Spleen (tissue), 11 donors: ENCODE measurements around the gene CCDC117. TPM values are rescaled to one million over a fixed set of nuclear protein-coding genes. Genes with fewer than 3 reads are reported as not detected.
"Not testable (repeated sequence)": the region's sequence is repeated elsewhere in the genome, so short reads cannot be mapped to it uniquely, and the experiment has no call there.

Experiments used
- DNase-seq: peaks from one replicate; pipeline ENCODE4 v3.0.0-alpha.2; 2020
- H3K27ac ChIP-seq, 8 donors: fragments of 200-600 bp; sonication (generic) in 7 of 8; 1 replicate in 4 of 8; 2 replicates in 4 of 8; pipeline versions ENCODE4 v1.5.0 to v1.8.0; 2016 to 2021; ENCODE audit warnings: inconsistent platforms in 4 of 8, mild to moderate bottlenecking in 4 of 8, moderate library complexity in 1 of 8
- H3K27me3 ChIP-seq, 7 donors: fragments of 200-600 bp; sonication (generic) in 6 of 7; replicated peaks in 1 of 7; 1 replicate in 4 of 7; 2 replicates in 3 of 7; pipeline versions ENCODE4 v1.5.0 to v1.8.0; 2016 to 2021; ENCODE audit warnings: inconsistent platforms in 3 of 7, mild to moderate bottlenecking in 1 of 7
- H3K36me3 ChIP-seq, 6 donors: fragments of 200-600 bp; sonication (generic) in 5 of 6; 1 replicate in 4 of 6; 2 replicates in 2 of 6; pipeline versions ENCODE4 v1.5.0 to v1.8.0; 2016 to 2021; ENCODE audit warnings: inconsistent platforms in 2 of 6
- H3K4me1 ChIP-seq, 6 donors: fragments of 200-600 bp; sonication (generic) in 5 of 6; 1 replicate in 3 of 6; 2 replicates in 3 of 6; pipeline versions ENCODE4 v1.5.0 to v1.8.0; 2016 to 2021; ENCODE audit warnings: inconsistent platforms in 3 of 6
- H3K4me3 ChIP-seq, 8 donors: fragments of 200-600 bp; sonication (generic) in 7 of 8; 1 replicate in 4 of 8; 2 replicates in 4 of 8; pipeline versions ENCODE4 v1.5.0 to v1.8.0; 2016 to 2021; ENCODE audit warnings: inconsistent platforms in 4 of 8, mild to moderate bottlenecking in 4 of 8, moderate library complexity in 2 of 8
- H3K9me3 ChIP-seq, 8 donors: fragments of 200-600 bp; sonication (generic) in 7 of 8; 1 replicate in 4 of 8; 2 replicates in 4 of 8; pipeline versions ENCODE4 v1.5.0 to v1.8.0; 2016 to 2021; ENCODE audit warnings: inconsistent platforms in 4 of 8
- POLR2A ChIP-seq, 3 donors: fragments of 450-650 bp; IDR thresholded peaks; one replicate each; pipeline ENCODE4 v1.5.1; 2017; ENCODE audit warnings: antibody characterized with exemption in 3 of 3, mild to moderate bottlenecking in 1 of 3
- POLR2AphosphoS5 ChIP-seq, 3 donors: sonication (generic); formaldehyde crosslinking; IDR thresholded peaks; one replicate each; pipeline ENCODE4 v1.5.1; 2017; ENCODE audit warnings: antibody characterized with exemption in 3 of 3
- WGBS, 5 donors: extraction: QIAGEN DNeasy Blood & Tissue Kit in 3 of 5; methylation state at CpG; one replicate each; pipeline versions ENCODE4 v1.1.5 to v1.1.7; 2013 to 2018; 5-methylcytosine and 5-hydroxymethylcytosine counted together
- intact Hi-C: fragments of 100-400 bp; cut with DNase I; formaldehyde crosslinking; loops from one replicate; pipeline ENCODE4 v1.15.0; 2023; ENCODE audit warnings: low total_unique reads
- polyA plus RNA-seq, 3 donors: library from polyadenylated mRNA; stranded (reverse); fragments of 200-250 nt; gene quantifications; one replicate each; pipeline ENCODE4 v1.2.1, GENCODE V29; 2013
- total RNA-seq, 7 donors: library from RNA; depleted of rRNA in 3 of 7; stranded (reverse); fragments of >200 nt in 3 of 7; fragmentation: NEBNext Ultra II Directional in 4 of 7; extraction: Animal tissue kit (Norgen Biotek cat#: 25700) in 4 of 7; gene quantifications; one replicate each; pipeline versions ENCODE4 v1.1.0 to v1.2.1, GENCODE V29; 2016 to 2021
- TF ChIP-seq, protein P1 (sequence below), 11 experiments: fragments of 200-600 bp in 7 of 11; fragments of 450-650 bp in 4 of 11; sonication (generic) in 4 of 11; IDR thresholded peaks in 8 of 11; conservative IDR thresholded peaks in 3 of 11; 1 replicate in 7 of 11; 2 replicates in 4 of 11; pipeline versions ENCODE4 v1.4.0 to v1.8.0; 2016 to 2021; ENCODE audit warnings: antibody characterized with exemption in 11 of 11, inconsistent platforms in 4 of 11, mild to moderate bottlenecking in 1 of 11
- donor health status: healthy with polysubstance abuse.
- donor health status: DM: no; HTN: no; CAD: no; lungs with moderate emphysema.
- donor health status: DM: no; HTN: no; CAD: no.
- donor health status: Bipolar disorder and iron deficiency.
- donor health status: healthy.
- donor health status: DM: no; HTN: no; CAD: no.
- donor health status: DM: yes; HTN: yes; CAD: no.

CCDC117 gene
- total and polyA plus RNA-seq, 10 donors = 6.6 to 33.0 (median 19.0) TPM

DNA sequence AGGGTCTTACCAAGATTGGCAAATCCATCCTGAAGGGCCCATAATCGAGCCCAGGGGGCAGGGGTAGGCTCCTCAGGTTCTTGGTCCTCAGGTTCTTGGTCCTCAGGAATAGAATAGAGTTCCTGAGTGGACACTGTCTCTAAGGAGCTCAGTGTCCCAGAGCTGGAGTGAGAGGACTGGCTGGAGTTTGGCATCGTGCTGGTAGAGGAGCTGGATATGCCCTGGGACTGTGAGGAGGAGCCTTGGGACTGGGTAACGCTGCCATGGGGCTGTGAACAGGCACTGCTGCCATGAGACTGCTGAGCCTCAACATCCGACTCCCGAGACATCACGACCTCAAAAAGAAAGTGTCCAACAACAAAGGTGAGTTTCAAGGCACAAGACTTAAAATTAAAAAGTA, 38.1 kb upstream of the CCDC117 start:
- H3K27ac ChIP-seq = no peak overlapping the region
- no peaks in the 10 kb centered on the region for H3K27me3 ChIP-seq
- intact Hi-C loops = no loop called here
- TF ChIP-seq, protein P1, sequence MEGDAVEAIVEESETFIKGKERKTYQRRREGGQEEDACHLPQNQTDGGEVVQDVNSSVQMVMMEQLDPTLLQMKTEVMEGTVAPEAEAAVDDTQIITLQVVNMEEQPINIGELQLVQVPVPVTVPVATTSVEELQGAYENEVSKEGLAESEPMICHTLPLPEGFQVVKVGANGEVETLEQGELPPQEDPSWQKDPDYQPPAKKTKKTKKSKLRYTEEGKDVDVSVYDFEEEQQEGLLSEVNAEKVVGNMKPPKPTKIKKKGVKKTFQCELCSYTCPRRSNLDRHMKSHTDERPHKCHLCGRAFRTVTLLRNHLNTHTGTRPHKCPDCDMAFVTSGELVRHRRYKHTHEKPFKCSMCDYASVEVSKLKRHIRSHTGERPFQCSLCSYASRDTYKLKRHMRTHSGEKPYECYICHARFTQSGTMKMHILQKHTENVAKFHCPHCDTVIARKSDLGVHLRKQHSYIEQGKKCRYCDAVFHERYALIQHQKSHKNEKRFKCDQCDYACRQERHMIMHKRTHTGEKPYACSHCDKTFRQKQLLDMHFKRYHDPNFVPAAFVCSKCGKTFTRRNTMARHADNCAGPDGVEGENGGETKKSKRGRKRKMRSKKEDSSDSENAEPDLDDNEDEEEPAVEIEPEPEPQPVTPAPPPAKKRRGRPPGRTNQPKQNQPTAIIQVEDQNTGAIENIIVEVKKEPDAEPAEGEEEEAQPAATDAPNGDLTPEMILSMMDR (IDR thresholded peaks at IDR 0.05 in 8 of 11, conservative IDR thresholded peaks at IDR 0.05 in 3 of 11) = no peak
- TF ChIP-seq POLR2AphosphoS5 (IDR thresholded peaks at IDR 0.05) (no peak), POLR2A (IDR thresholded peaks at IDR 0.05) (no peak)
- no peaks in the 10 kb centered on the region for H3K4me1 ChIP-seq
- H3K4me3 ChIP-seq = no peak overlapping the region
- H3K9me3 ChIP-seq = no peaks in the 10 kb centered on the region
- 94 to 99% (median 97%) methylated on average over 6 of the region's 6 CpGs for WGBS, 5 donors
- H3K36me3 ChIP-seq = peaks cover 0 to 51% (median 9%) of the 10 kb centered on the region in 6 donors
- no peak for DNase-seq

DNA sequence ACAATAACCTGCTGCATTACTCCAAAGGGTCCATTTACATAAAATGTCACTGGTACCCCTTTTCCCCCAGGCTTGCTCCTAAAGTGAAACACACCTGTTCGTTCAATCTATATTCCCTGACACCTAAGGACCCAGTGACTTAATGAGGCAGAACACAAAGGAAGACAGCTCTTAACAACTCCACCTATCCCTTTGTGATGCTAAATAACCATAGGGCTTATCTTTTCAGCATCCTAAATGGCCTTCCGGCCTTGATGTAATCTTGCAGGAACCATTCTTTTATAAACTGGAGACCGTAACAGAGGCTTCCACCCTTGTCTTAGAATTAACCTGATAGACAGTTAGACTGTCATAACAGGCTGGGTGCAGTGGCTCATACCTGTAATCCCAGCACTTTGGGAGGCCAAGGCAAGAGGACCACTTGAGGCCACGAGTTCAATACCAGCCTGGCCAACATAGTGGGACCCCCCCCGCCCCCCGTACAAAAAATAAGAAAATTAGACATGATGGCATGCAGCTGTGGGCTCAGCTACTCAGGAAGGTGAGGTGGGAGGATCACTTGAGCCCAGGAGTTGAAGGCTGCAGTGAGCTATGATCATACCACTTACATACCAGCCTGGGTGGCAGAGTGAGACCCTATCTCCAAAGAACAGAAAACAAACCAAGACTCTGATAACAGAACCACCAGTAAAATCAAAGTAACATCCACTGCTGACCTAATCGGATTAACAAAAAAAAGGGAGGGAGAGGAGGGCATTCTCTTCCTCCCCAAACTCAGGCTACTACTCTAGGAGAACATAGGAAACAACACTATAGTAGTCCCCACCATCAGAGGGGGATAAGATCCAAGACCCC, 36.0 kb upstream of the CCDC117 start:
- H3K36me3 ChIP-seq = peaks cover 0 to 40% (median 9%) of the 10 kb centered on the region in 6 donors
- no peak for DNase-seq
- WGBS, 5 donors = 83 to 86% (median 85%) methylated on average over 7 of the region's 7 CpGs
- no peaks in the 10 kb centered on the region for H3K27me3 ChIP-seq
- H3K27ac ChIP-seq = no peak overlapping the region
- H3K4me1 ChIP-seq = peaks cover 6 to 21% (median 9%) of the 10 kb centered on the region in 6 donors
- no peak overlapping the region for H3K4me3 ChIP-seq
- no peak for TF ChIP-seq POLR2A (IDR thresholded peaks at IDR 0.05)
- TF ChIP-seq POLR2AphosphoS5 (IDR thresholded peaks at IDR 0.05) = no peak
- TF ChIP-seq, protein P1 (IDR thresholded peaks at IDR 0.05 in 8 of 11, conservative IDR thresholded peaks at IDR 0.05 in 3 of 11) = no peak
- H3K9me3 ChIP-seq = no peaks in the 10 kb centered on the region
- intact Hi-C loops = no loop called here

DNA sequence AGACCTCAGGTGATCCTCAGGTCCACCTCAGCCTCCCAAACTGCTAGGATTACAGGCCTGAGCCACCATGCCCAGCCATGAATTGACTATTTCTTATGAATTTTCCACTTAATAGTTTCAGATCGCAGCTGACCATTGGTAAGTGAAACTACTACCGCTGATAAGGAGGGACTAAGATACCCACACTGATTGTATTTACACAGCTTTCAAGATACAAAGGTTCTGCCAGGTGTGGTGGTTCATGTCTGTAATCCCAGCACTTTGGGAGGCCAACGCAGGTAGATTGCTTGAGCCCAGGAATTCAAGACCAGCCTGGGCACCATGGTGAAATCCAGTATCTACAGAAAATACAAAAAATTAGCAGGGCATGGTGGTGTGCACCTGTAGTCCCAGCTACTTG, 34.8 kb upstream of the CCDC117 start:
- no peak for TF ChIP-seq POLR2AphosphoS5 (IDR thresholded peaks at IDR 0.05)
- TF ChIP-seq POLR2A (IDR thresholded peaks at IDR 0.05) = no peak
- TF ChIP-seq, protein P1 (IDR thresholded peaks at IDR 0.05 in 8 of 11, conservative IDR thresholded peaks at IDR 0.05 in 3 of 11) = no peak
- DNase-seq = no peak
- WGBS, 5 donors = 94 to 100% (median 99%) methylated on average over 3 of the region's 3 CpGs
- Histone ChIP-seq H3K4me1 (peaks cover 6 to 25% (median 11%) of the 10 kb centered on the region in 6 donors), H3K36me3 (peaks cover 0 to 29% (median 9%) of the 10 kb centered on the region in 6 donors), H3K4me3 (no peak overlapping the region), H3K27ac (no peak overlapping the region), H3K9me3 (no peaks in the 10 kb centered on the region), H3K27me3 (no peaks in the 10 kb centered on the region)
- intact Hi-C loops = no loop called here

DNA sequence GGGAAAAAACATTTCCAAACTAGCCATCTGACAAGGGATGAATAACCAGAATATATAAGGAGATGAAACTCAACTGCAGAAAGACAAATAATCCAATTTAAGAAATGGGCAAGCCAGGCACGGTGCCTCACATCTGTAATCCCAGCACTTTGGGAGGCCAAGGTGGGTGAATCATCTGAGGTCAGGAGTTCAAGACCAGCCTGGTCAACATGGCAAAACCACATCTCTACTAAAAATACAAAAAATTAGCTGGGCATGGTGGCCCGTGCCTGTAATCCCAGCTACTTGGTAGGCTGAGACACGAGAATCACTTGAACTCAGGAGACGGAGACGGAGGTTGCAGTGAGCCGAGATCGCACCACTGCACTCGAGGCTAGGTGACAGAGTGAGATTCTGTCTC, 33.6 kb upstream of the CCDC117 start:
- H3K27me3 ChIP-seq, intact Hi-C loops, DNase-seq, H3K9me3 ChIP-seq, H3K27ac ChIP-seq, H3K4me3 ChIP-seq: not testable (repeated sequence)
- peaks cover 6 to 36% (median 22%) of the 10 kb centered on the region in 6 donors for H3K4me1 ChIP-seq
- H3K36me3 ChIP-seq = peaks cover 0 to 21% (median 5%) of the 10 kb centered on the region in 6 donors
- WGBS, 5 donors = 90 to 97% (median 93%) methylated on average over 8 of the region's 8 CpGs
